Body of pancreas (tissue), 4 donors: ENCODE measurements around the gene OR56B1. TPM values are rescaled to one million over a fixed set of nuclear protein-coding genes. Genes with fewer than 3 reads are reported as not detected.
A peak's percentile ranks its signal among the peaks of the same experiment; 100 is the strongest.

Source experiments
- ATAC-seq: fragments of 150-250 bp; one replicate; pipeline ENCODE4 v1.9.1; 2016
- DNase-seq, 4 donors: peaks; one replicate each; pipeline ENCODE4 v3.0.0-alpha.2; 2019
- H3K27ac ChIP-seq, 4 donors: fragments of 200-600 bp; sonication (generic); 1 replicate in 3 of 4; 2 replicates in 1 of 4; pipeline versions ENCODE4 v1.5.1 to v1.6.1; 2016 to 2019; ENCODE audit warnings: mild to moderate bottlenecking in 1 of 4, mixed read lengths in 1 of 4, moderate library complexity in 1 of 4
- H3K27me3 ChIP-seq, 2 donors: fragments of 200-600 bp; sonication (generic); one replicate each; pipeline ENCODE4 v1.6.0; 2016; ENCODE audit warnings: mild to moderate bottlenecking in 1 of 2
- H3K36me3 ChIP-seq, 2 donors: fragments of 200-600 bp; sonication (generic); replicated peaks in 1 of 2; 2 replicates each; pipeline ENCODE4 v1.5.1; 2016; ENCODE audit warnings: low read depth in 2 of 2; ENCODE audit not compliant: insufficient read depth in 1 of 2
- H3K4me1 ChIP-seq: fragments of 200-600 bp; sonication (generic); one replicate; pipeline ENCODE4 v1.6.0; 2016
- H3K4me3 ChIP-seq, 2 donors: fragments of 200-600 bp; sonication (generic); 1 replicate in 1 of 2; 2 replicates in 1 of 2; pipeline ENCODE4 v1.5.1; 2016 to 2019
- H3K9me3 ChIP-seq, 3 donors: fragments of 200-600 bp; sonication (generic); 1 replicate in 2 of 3; 2 replicates in 1 of 3; pipeline ENCODE4 v1.5.1; 2016
- CTCF ChIP-seq, 7 experiments: fragments of 450-650 bp in 4 of 7; fragments of 200-600 bp in 3 of 7; sonication (generic) in 3 of 7; IDR thresholded peaks; one replicate each; pipeline ENCODE4 v1.5.1; 2016 to 2019; ENCODE audit warnings: antibody characterized with exemption in 7 of 7
- POLR2A ChIP-seq, 3 donors: fragments of 450-650 bp; IDR thresholded peaks; one replicate each; pipeline ENCODE4 v1.6.1; 2016; ENCODE audit warnings: antibody characterized with exemption in 3 of 3, mild to moderate bottlenecking in 2 of 3
- WGBS, 2 donors: methylation state at CpG; one replicate each; pipeline ENCODE4 v1.1.5; 2017; 5-methylcytosine and 5-hydroxymethylcytosine counted together
- intact Hi-C: fragments of 100-400 bp; cut with DNase I; formaldehyde crosslinking; loops from one replicate; pipeline ENCODE4 v1.15.1; 2023
- total RNA-seq, 2 donors: library from RNA; depleted of rRNA; stranded (reverse); fragments of >200 nt; gene quantifications; one replicate each; pipeline ENCODE4 v1.1.0, GENCODE V29; 2016

The OR56B1 gene
- total RNA-seq, 2 donors from 2014 or later = not detected

GRCh38 chr11:5696210-5696609, 40.0 kb upstream of the OR56B1 start:
- TF ChIP-seq POLR2A (IDR thresholded peaks at IDR 0.05) (no peak), CTCF (IDR thresholded peaks at IDR 0.05) (no peak)
- Histone ChIP-seq H3K4me3 (no peak overlapping the region), H3K4me1 (no peaks in the 10 kb centered on the region), H3K36me3 (no peaks in the 10 kb centered on the region), H3K27ac (no peak overlapping the region), H3K9me3 (no peaks in the 10 kb centered on the region), H3K27me3 (no peaks in the 10 kb centered on the region)
- DNase-seq (no peak), ATAC-seq (no peak)
- WGBS, 2 donors = 41 to 51% methylated on average over 2 of the region's 2 CpGs
- intact Hi-C loops = no loop called here

GRCh38 chr11:5698281-5698680, 38.0 kb upstream of the OR56B1 start:
- no peak for ATAC-seq
- no peaks in the 10 kb centered on the region for H3K36me3 ChIP-seq
- no peaks in the 10 kb centered on the region for H3K4me1 ChIP-seq
- intact Hi-C loops = no loop called here
- no peaks in the 10 kb centered on the region for H3K9me3 ChIP-seq
- no peak overlapping the region for H3K4me3 ChIP-seq
- H3K27ac ChIP-seq = no peak overlapping the region
- WGBS, 2 donors = 81 to 90% methylated on average over 7 of the region's 7 CpGs
- TF ChIP-seq POLR2A (IDR thresholded peaks at IDR 0.05) = no peak
- TF ChIP-seq CTCF (IDR thresholded peaks at IDR 0.05) = no peak
- H3K27me3 ChIP-seq = no peaks in the 10 kb centered on the region
- no peak for DNase-seq

- ATAC-seq (no peak), DNase-seq (no peak)
- Histone ChIP-seq H3K9me3 (no peaks in the 10 kb centered on the region), H3K27ac (peak overlapping the region in 1 of 4 donors; percentile 21), H3K27me3 (no peaks in the 10 kb centered on the region), H3K4me3 (no peak overlapping the region), H3K36me3 (no peaks in the 10 kb centered on the region), H3K4me1 (no peaks in the 10 kb centered on the region)
- intact Hi-C loops = no loop called here
- no peak for TF ChIP-seq CTCF (IDR thresholded peaks at IDR 0.05)
- TF ChIP-seq POLR2A (IDR thresholded peaks at IDR 0.05) = no peak
- 80 to 92% methylated on average over 10 of the region's 10 CpGs for WGBS, 2 donors
These were observed 35.7 kb upstream of the OR56B1 start for GRCh38 chr11:5700421-5701054.

- Histone ChIP-seq H3K4me3 (no peak overlapping the region), H3K9me3 (no peaks in the 10 kb centered on the region), H3K27ac (no peak overlapping the region), H3K27me3 (no peaks in the 10 kb centered on the region), H3K4me1 (no peaks in the 10 kb centered on the region), H3K36me3 (no peaks in the 10 kb centered on the region)
- TF ChIP-seq POLR2A (IDR thresholded peaks at IDR 0.05) = no peak
- no peak for TF ChIP-seq CTCF (IDR thresholded peaks at IDR 0.05)
- intact Hi-C loops = no loop called here
- 48 to 49% methylated on average over 3 of the region's 3 CpGs for WGBS, 2 donors
- ATAC-seq (no peak), DNase-seq (no peak)
These were observed 35.1 kb upstream of the OR56B1 start for GRCh38 chr11:5701055-5701577.
